Globus pallidus (tissue), 1 donor: ENCODE data around the gene CTDSPL.
A peak's percentile ranks its signal among the peaks of the same experiment; 100 is the strongest.

Experiments used
- DNase-seq: peaks from one replicate; pipeline ENCODE4 v3.0.0-alpha.2; 2015; ENCODE audit warnings: low spot score

Gene CTDSPL

DNA sequence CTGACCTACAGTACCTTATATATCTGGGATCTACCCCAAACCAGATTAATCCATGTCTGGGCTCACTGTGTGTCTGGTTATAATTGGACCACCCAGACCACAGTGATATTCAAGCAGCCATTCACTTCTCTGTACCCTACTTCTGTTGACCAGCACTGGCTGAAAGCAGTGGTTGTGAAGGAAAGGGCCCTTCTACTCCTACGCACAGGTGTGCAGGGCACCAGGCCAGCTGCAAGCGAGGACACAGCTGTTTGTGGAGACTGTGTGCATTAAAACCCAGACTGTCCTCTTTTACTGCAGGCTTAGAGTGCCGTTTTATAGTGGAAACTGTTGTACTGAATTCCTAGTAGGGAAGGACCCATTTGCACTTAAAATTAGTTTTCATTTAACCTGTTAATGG is 29.5 kb downstream of the CTDSPL start:
- no peak for DNase-seq

DNA sequence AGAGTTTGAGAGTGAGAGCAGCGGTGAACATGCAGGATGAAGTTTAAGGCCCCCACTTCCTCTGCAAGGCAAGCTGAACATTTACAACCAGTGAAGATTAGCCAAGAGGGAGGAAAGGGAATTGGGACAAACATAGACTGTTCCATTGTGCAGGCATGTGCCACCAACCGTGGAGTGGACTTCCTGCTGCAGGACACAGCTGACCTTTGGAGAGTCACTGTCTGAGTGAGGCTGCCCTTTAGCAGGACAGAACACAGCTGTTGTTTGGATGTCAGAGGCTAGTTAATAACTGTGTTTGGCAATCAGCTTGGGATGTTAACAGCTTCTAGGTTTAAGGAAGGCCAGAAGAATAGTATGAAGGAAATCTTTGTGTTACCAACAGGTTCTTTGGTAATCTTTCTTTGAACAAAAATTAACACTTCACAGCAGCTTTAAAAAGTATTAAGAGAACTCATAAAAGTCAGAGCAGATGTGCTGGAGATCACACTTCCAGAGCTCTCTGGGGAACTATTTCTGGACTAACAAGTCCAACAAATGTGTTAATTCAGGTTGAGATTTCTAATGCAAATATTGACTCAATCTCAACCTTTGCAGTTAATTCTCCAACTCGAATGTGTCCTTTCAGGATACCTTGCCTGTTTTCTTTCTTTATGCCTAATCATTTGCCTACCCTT is 31.4 kb downstream of the CTDSPL start:
- peak; percentile 24 for DNase-seq

DNA sequence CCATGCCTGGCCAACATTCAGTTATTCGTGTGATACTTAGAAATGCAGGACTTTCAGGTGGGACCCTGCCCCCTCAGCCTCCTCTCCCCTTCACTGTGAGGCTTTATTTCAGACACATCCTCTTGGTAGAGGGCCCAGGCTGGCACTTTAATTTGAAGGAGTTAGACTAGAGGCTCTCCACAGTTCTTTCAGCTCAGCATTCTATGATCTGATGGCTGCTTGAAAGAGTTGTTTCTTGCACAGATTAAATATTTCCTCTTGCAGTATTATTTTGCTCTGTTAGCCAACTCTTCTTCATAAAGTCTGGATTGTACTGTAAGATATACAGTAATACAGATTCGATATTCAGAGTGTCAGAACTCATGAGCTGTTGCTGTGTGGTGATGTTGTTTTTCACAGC is 35.1 kb downstream of the CTDSPL start:
- no peak for DNase-seq

DNA sequence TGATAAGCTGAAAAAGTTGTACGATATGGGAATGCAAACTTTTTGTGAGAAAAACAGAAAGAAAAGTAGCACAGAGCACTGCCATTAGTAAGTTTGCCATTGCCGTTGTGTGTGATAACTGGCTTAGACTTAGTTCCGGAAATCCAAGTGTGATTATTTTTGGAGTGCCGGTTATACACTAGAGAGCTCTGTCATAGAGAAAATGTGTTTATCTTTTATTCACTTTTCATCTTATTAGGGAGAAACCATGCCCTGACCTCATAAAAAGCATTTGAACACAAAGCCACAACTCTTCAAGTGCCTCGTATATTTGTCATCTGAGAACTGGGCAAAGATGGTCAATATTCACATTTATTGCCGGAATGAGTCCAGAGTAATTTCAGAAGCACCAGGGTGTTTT is 36.1 kb downstream of the CTDSPL start:
- no peak for DNase-seq

DNA sequence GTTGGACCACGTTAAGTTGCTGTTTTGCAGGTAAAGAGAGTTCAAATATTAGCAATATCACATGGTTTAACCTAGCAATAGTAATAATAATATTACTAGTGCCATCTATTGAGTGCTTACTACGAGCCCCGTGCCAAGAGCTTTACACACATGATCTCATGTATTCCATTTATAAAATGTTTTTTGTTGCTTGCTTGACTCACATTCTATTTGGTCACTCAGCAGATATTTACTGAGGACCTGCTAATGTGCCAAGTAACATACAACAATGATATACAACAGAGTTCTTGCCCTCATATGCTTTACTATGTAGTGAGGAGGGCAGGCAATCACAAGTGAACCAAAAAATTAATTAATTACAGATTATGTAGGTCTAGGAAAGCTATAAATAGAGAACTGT is 36.7 kb downstream of the CTDSPL start:
- no peak for DNase-seq

DNA sequence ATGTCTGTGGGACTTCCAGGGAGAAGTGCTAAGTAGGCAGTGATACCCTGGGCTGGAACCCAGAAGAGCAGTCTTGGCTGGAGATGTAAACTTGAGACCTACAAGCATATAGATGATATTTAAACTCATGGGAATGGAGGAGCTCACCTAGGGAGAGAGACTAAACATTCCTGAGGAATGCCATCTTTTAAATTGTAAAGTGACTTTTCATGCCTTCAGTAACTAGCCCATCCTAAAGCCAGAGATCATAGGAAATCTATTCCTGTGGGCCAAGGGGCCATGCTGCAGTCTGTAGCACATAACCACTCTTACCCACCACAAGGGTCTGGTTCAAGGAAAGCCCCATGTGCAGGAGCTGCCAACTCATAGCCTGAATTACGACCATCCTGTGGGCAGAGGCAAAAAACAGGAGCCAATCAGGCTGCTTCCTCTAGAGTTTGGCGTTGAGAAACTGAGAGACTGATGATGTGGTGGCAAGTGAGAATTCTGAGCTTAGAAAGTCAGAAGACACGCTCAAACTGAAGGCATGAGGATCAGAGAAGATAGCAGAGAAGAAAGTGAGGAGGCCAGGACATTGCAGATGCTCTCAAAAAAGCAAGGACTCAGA is 37.5 kb downstream of the CTDSPL start:
- DNase-seq, result no peak

DNA sequence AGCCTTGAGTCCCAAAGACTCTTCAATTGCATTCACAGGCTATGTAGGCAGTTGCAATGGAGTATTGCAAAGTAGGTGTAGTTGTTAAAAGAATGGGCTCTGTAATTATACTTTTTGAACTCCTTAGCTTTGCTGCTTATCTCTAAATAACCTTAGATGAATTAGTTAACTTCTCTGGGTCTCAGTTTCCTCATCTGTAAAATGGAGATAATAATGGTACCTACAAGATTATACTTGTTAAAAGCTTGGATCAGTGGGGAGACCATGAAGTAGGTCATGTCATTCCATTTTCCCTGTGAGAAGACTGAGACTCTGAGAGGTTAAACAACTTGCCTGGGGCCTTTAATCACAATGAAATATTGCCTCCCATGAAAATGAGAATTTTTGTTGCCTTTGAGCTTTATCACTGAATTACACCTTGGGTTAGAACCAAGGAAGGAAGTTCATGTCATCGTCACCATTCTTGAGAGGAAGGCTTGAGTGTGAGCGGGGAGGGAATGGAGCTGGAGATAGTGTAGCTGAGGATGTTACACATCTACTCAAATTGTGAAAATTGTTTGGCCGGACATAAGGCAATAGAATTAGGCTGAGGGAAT is 38.1 kb downstream of the CTDSPL start:
- no peak for DNase-seq

DNA sequence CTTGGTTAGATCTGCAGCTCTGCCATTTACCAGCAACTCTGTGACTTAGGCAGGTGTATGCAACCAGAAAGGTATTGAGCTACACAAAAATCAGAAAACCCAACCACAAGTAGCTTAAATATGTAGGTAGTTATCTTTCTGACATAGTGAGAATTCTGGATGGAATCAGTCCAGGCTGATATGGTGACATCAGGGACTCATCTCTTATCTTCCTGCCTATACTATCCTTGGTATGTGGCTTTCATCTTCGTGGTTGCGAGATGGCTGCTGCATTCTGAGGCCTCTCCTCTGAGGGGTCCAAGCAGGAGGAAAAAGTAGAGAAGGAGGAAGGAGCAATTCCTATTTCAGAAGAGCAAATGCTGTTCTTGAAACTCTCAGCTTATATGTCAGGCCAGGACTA is 40.0 kb downstream of the CTDSPL start:
- no peak for DNase-seq

DNA sequence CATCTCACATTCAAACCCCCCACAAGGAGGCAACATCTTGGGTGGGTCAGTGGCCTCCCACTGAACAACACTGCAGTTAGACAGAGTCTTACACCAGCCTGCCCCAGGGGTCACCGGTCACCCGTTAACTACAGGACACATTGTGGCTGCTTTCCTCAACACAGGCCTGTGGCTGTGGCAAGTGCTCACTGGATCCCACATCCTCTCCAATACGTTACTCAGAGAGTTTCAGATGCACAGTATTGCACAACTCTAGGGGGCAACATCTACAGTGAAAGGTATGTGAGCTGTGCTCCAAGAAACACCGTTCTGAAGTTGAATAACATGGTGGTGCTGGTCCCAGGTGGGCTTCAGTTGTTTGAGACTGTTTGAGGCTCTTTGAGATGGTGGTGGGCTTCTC is 41.0 kb downstream of the CTDSPL start:
- DNase-seq, result no peak

DNA sequence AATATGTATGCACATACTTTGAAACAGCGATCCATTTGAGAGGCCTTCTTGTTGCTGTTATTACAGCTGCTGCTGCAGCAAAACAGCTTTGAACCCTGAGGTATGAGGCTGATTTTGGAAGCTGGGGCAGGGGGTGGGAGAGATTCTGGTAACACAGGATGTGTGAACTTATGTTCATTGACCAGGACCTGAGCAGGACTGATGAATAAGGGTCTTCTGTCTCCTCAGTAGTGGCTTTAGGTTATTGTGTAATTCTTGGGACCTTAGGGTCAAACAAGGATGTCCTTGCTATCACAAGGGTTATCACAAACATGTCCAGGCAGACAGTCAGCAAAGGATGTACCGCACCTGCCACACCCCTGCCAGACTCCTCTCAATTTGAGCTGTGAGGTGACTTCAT is 41.6 kb downstream of the CTDSPL start:
- no peak for DNase-seq

DNA sequence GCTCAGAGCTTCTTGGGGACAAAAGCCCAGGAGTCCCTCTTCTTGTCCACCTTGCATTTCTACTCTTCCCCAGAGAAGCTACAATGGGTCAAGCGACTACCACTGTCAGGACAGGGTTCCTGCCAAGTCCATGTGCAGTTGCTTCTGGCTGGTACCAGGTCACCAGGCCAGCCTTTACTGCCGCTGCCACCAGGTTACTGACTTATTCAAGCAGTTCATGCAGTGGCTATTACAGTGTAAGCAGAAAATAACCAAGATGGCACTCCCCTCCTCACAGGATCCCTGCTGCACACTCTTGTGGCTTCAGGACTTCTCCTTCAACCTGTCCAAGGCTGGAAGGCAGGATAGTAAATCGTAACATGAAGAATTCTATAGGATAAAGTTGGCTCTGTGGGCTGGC is 42.1 kb downstream of the CTDSPL start:
- DNase-seq, result no peak

DNA sequence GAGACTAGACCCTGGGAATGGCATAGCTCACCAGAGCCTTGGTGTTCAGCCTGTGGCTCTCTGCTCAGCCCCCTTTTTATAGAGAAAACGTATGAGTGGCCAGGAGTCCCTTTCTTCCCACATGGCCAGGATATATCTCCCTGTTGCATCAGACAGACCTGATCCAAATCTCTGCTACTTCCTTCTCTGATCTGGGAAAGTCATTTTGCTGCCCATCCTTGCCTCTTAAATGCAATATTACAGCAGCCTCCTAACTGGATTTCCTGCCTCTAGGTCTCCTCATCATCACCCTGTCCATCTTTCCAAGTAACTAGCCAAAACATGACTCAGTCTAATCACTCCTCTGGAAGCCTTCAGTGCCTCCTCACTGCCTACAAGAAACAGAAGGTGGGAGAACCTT is 42.9 kb downstream of the CTDSPL start:
- no peak for DNase-seq

DNA sequence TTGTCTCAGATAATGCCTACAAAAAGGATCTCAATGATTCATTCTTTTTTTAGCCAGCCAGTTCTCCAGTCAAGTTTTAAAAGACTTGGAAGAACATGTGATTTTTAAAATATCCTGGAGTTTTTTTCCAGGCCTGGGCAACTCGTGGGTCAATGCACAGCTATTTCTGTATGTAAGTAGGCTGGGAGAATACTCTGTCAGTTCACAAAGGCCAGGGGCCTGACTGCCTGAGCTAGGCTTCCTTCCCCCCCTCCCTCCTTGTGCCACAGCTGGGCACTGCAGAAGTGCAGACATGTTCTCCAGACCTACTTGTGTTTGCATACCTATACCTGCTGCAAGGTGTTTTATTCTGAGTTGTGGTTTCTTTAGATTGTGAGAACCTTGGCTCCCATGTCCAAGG is 43.7 kb downstream of the CTDSPL start:
- no peak for DNase-seq

DNA sequence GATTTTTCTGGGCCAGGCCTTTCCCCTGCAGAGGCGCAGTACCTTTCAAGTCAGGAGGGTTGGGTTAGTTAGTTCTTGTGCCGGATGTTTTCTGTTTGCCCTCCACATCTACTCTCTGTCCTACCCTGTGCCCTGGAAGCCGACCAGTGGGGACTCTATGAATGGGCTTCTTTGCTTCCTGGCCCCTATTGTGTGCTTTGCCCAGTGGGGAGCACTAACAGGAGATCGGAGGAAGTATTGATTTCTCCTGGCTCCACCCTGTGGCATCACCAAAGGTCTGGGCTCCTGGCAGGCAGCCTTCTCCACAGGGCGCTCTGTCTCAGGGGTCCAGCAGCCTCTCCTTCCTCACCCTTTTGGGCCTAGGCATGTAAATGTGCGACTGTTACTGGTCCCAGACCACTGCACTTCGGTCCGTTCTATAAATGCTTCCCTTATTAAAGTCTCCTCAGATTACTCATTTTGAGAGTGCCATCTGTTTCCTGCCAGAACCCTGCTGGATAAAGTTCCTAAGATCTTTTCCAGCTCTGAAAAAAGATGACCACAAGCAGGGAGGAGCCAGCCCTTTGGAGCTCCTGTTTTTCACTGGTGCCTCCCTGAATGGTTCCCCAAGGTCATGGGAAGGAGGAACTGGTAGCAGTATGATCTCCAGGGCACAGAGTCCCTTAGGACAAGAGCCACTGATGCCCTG is 44.5 kb downstream of the CTDSPL start:
- peak; percentile 28 for DNase-seq

DNA sequence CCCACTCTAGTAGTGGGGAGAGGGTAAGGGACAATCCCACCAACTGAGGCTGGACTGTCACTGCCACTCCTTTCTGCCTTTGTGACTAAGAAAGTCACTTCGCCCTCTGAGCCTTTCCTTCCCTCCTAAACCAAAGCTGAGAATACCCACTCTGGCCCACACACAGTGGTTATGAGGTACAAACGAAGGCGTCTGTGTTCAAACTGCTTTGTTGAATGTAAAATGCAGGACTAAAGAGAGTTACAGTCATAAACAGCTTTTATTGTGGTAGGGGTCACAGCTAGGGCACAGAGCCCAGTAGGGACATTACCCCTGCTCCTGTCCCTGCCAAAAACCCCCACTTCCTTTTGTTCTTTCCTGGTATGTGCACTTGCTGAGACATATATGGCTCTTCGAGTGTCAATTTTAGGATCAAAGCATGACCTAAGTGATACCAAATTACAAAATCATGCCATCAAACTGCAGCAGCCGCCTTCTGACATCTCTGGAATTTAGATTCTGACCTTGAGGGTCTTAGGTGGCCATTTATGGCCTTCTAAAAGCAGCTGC is 45.1 kb downstream of the CTDSPL start:
- no peak for DNase-seq

DNA sequence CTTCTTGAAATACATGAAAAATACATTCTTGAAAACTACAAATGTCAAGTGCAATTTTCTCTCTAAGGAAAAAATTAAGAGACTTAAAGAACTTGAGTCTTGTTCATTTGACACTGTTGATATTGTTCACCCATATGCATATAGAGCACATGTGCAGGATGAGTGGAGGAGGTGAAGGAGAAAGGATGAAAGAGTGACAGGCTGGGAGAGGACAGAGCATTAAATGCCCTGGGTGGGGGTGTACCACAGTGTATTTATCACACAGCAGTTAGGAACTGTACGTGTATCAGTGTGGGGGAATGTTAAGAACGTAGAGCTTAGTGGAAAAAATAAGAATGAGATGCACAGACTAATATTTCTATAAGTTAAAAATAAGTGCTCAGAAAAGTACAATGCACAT is 45.7 kb downstream of the CTDSPL start:
- DNase-seq, result peak; percentile 19

DNA sequence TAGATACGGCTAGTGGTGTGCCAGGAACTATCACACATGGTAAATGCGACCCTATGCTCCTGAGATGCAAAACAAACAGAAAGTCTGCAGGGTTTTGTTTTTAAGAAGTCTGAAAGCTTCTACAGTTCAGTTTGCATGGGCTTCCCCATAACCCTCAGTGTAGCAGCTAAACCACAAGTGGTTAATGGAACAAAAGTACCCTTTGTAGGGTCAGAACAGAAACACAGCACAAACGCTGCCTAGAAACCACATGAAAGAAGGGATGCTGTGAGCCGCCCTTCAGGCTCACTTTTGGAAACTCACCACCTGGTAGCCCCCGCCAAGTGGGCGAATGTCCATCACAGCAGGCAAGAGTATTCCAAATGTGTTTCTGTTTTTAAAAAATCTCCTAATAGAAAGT is 46.2 kb downstream of the CTDSPL start:
- peak; percentile 75 for DNase-seq

DNA sequence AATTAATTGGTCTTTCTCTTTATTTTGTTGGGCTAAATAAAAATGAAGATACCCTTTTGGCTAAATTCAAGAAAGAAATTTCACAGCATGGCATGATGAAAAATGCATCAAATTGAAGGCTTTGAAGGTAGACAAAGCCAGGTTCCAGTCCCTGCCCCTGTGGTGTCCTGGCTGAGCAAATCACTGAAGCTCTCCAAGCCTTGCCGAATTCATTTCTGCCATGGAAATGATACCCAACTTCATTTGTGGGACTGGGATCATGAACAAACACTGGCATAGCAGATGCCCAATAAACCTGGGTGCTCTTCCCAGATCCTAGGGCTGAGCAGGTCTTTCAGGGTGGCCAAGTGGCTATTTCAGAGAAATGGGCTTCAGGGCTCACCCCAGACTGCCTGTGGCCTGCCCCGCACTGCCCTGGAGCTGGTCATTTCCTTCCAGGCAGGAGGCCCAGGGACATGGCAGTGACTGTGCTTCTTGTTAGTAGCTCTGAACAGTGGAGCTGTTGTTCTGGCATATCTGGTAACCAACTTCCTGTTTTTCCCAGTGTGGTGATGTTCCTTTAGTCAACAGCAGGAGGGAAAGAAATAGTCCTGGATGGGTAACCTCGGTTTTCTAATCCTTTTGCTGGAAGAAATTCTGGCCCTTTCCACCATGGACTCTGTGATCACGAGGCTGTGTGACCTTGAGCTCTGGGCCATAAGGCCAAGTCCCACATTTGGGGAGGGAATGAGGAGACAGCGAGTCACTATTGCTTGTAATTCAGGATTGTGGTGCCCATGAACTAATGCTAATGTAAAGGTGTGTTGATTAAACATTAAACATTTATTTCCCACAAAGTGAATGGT is 47.6 kb downstream of the CTDSPL start:
- peak; percentile 28 for DNase-seq

DNA sequence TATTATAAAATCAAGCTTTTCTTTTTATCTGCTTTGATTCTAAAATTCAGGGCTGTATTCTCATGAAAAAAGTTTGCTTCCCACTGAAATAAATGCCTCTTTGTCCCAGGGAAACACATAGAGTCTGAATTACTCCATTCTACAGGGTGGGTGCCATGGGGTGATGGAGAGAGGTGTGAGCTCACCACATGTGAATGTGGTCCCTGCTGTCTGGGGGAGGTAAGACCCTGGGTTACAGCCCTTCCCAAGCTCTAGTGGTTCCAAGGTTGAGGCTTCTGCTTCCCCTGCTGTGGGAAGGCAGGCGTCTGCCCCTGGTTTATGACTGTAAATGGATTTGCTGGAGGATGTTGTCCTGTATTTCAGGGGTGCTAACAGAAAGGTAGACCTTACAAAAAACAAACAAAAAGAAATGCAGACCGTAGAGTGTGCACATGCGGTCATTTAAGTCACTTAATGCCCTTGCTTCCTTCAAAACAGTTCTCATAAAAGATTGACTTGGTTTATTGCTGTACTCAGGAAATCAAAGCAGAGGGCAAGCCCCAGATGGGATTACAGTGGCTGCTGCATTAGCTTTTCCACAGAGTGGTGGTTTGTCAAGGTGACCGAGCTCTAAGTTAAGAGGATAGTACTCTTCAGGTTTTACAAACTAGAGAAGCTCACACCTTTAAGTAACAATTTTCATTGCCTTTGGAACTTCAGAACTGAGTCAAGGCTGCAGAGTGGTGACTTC is 49.2 kb downstream of the CTDSPL start:
- DNase-seq, result peak; percentile 61

DNA sequence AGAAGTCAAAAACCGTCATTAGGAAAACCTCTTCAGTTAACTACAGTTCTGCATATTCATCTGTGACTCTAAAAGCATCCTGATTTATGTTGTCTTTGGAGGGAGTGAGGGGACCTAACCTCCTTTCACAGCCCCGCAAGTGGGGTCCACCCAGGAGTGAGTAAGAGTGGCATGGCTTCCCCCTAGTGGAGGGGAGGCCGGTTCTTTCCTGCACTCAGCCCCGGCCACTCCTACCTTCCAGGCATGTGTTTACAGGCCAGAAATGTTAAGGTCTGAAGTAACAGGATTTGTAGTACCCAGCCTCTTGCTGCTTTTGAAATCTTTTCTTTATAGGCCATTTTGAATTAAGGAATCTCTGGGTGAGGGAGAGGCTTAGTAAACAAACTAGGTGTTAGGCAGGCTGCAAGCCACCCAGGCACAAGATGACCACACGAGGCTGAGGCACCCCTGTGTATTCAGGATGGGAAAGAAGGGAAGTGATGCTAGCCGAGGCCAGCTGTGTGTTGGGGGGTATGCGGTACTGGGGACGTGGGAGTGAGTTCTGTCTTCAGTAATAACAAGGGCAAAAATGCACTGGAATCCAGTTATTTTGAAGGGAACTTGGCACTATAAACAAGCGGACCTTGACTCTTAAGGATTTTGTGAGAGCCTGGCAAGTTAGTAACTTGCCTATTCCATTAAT is 50.5 kb downstream of the CTDSPL start:
- DNase-seq, result no peak

DNA sequence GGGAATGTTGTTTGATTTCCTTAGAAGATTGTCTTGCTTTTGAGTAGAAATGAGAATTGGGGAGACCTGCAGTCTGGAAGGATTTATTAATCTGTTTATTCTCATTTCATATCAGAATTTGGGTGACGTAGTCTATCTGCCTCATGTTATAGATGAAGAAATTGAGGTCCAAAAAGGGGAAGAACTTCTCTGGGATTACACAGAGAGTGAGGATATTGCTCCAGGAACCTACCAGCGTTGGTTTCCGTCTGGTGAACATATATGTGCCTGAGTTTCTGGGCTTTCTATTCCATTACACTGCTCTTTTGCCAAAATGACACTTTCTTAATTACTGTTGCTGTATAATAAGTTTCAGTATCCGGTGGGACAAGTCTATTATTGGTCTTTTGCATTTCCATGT is 51.8 kb downstream of the CTDSPL start:
- no peak for DNase-seq
